HG03045 (cell line): ENCODE data around the gene USP12.
A peak's percentile ranks its signal among the peaks of the same experiment; 100 is the strongest.

ENCODE experiments used
- ATAC-seq: cut with Tn5 transposase; IDR thresholded peaks from one replicate; pipeline ENCODE4 v1.9.1; 2021; ENCODE audit warnings: mild to moderate bottlenecking, moderate library complexity; ENCODE audit not compliant: unreplicated experiment

The USP12 gene

DNA sequence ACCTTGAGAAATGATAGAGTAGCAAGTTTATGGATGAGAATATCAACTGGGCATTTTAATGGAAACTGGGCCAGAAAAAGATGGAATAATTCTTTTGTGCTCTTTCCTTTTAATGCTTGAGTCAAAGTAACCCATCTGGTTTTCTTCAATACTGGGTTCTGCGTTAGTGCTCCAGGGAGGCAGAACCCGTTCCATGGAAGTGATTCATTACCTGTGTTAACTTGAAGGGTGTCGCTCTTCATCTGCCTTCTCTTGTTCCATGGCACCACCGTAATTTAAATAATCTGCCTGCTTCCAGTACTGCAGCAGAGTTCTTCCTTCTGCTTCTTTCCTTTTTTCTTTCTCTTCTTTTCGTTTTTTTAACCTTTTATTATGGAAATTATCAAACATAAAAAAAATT is 14.7 kb upstream of the USP12 start:
- no peak for ATAC-seq

GRCh38 chr13:27183561-27184147 is 12.0 kb upstream of the USP12 start:
- no peak for ATAC-seq

- no peak for ATAC-seq
Measured at GRCh38 chr13:27182844-27183497, 11.4 kb upstream of the USP12 start.

- ATAC-seq, result no peak
Measured at GRCh38 chr13:27182054-27182453, 10.4 kb upstream of the USP12 start.

- ATAC-seq, result no peak
Measured at GRCh38 chr13:27177852-27178251, 6.2 kb upstream of the USP12 start.

GRCh38 chr13:27176470-27177410 is 5.1 kb upstream of the USP12 start:
- ATAC-seq, result no peak

DNA sequence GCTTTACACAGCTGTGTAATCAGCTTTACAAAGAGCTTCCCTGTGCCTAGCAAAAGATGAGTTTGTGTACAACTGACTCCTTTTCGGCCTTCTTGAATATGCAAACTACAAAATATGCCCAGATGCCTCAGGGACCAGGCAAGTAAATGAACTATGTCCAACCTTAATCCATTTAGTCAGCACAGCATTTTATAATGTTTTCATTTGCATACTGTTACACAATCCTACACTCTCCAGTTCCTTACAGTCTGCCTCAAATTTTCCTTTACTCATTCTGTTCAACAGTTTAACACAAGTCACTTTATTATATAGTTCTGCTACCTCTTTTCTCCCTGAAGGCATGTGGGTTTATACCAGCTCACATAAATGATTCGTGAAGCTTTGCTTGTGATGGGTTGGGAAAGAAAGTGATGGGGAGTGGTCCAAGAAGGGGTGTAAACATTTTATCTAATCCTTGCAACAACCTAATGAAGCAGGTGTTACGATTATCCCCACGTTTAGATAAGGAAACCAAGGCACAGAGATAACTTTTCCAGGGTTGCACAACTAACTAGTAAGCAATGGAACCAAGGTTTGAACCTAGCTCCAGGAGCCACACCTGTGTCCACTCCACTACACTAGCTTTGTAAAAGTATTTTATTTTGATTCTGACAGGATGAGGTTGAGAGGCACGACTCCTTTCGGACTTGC is 3.3 kb upstream of the USP12 start:
- ATAC-seq, result no peak

DNA sequence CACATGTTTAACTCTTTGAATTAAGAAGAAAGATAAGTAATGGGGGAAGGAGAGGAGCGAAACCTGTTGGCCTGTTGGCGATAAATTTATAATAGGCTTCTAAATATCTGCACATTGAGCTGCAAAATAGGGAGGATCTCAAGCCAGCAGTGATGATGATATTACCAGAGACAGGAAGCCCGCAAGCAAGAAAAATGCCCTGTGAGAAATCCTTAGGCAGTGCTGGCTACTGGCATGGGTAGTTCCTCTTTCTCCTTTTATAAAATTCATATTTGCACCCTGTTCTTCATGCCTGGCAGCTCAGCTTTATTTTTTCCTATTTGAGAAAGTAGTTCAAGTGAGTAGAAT is 858 bp upstream of the USP12 start:
- no peak for ATAC-seq

DNA sequence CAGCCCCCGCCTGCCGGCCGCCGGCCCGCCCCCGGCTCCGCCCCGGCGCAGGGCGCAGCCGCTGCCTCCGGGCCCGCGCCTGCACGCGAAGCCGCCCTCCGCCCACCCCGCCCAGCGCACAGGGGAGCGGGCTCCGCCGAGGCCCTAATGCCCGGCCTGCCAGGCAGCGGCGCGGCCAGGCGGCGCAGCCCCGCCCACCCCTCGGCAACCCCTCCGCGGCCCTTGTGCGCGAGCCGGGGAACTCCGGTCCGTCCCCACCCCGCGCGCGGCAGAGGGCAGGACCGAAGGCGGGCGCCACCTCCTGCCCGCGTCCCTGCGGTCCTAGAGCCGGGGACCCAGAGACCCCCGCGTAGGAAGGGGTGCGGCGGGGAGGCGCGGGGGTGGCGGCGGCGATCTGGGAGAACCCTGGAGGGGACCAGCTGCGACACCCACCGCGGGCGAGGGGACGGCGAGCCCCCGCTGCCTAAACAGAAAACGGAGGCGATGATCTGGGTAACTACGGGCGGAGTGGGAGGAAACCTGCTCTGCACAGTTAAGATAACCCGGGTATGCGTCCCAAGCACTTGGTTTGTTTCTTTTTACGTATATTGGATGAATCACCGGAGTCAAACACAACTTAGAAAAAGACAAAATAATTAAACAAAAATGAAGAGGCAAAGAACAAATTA is 350 bp upstream of the USP12 start:
- ATAC-seq, result peak; percentile 80

- ATAC-seq, result no peak
Measured at GRCh38 chr13:27170516-27171243, 931 bp downstream of the USP12 start.

DNA sequence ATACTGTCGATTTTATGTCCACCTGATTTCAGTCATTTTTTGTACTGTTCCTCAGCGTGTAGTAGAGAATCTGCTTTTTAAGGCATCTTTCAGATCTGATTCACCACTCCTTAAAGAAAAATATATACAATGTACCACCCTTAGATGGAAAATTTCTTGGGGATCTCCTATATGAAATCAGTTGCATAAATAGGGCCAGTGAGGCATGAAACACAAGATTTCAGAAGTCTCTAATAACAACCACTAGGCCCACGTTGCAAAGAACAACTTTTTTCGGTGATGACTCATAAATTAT is 1.4 kb downstream of the USP12 start:
- ATAC-seq, result no peak

DNA sequence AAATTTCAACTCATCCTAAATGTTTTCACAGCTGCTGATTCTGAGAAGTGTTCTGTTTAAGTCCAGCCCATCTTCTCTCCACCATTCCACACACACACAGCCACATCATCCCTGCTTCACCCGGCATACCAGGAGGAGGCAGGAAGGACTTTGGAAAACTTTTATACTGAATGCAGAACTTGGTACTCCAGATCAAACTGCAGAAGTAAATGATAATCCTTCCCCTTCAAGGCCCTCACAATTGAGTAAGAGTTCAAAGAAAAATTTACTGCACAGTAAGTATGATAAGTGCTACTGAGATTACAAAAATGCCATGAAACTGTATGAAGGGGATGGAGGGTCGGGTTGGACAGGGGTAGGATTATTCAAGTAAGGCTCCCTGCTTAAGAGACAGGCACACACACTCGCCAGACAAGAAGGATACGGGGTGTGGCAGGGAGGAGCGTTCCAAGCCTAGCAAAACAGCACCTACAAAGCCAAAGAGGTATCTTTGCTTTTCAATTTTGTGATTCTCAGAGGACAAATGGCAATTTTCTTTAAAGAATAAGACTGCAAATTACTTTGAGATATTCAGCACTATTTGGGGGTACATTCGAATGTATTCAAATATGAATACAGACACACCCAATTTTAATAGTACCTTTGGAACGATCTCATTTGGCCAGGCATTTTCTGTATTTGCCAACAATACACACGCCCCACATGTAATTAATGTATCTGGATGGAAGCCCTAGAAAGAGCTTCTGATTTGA is 2.5 kb downstream of the USP12 start:
- ATAC-seq, result no peak

- no peak for ATAC-seq
Measured at GRCh38 chr13:27168086-27168485, 3.5 kb downstream of the USP12 start.

DNA sequence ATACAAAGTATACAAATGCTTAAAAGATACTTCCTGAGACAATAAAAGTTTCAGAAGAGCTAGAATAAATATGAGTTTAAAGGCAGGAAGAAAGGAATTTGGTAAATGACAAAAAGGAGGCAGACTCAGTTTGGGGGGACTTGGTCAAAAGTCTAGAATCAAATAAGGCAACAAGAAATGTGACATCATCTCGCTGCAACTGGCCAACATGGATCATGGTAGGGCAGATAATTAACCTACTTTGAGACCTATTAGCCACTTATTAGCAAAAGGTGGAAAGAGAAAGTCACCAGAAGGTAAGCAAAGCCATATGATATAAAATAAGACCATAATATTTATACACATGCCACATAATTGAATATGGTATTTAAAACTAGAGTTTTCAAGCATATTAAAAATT is 5.3 kb downstream of the USP12 start:
- ATAC-seq, result no peak

- no peak for ATAC-seq
Measured at GRCh38 chr13:27161980-27162379, 9.6 kb downstream of the USP12 start.

GRCh38 chr13:27161423-27161822 is 10.2 kb downstream of the USP12 start:
- no peak for ATAC-seq

- ATAC-seq, result no peak
Measured at GRCh38 chr13:27160657-27161295, 10.8 kb downstream of the USP12 start.

DNA sequence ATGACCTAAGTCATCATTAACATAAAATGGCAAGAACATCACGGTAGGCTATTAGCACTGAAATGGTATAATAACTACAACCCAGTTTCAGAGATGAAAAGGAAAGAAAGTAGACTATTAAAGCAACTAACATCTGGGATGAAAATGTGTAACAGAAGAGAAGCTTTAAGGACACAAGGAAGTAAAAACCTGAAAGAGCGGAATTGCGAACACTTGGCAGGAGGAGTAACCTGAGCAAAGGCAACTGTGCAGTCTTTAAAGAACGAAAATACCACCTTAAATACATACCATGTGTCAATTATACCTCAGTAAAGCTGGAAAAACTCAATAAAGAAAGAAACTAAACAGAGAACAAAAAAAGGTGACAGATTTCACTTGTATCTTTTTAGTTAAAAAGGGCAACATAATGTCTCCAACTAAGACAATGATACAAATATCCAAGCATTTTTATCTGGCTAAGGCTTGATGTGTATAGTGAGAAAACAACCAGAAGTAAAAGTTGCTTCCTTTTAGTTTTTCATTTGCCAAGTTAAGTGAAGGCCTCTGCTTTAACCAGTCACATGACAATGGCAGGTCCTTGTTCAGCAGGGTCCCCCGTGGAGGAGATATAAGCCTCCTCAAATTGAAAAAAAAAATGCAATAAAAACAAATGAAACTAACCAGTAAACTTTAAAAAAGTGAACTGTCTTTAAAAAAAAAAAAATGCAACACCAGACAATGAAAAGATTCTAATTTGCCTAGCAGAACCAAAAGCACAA is 11.6 kb downstream of the USP12 start:
- ATAC-seq, result no peak

DNA sequence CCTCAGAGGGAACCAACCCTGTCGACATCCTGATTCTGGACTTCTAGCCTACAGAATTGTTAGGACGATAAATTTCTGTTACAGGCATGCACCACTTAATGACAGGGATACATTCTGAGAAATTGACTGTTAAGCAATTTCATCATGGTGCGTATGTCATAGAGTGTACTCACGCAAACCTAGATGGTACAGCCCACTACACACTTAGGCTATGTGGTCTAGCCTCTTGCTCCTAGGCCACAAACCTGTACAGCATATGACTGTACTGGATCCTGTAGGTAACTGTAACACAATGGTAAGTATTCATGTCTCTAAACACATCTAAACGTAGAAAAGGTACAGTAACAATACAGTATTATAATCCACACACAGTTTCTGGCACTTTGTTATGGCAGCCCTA is 13.3 kb downstream of the USP12 start:
- ATAC-seq, result no peak
